ENCODE data around the gene THRB.

The THRB gene

DNA sequence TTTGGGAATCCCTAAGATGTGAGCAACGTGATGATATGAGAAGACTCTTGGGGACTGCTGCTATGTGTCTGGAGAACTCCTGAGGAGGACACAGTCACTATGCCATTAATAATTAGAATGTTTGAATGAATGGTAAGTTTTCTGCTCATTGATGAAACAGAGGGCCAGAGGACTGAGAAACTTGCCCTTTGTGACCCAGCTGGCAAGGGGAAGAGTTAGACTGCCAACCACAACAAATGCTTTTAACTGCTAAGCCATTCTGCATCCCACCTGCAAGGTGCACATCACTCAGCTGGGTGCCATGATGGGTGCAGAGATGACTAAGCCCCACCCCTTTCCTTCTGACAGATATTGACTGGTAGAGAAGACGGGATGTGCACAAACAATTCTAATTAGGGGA is 249.6 kb downstream of the THRB start:
- no peak overlapping the region for H3K4me3 ChIP-seq (replicated peaks; ENCODE audit: low read depth, low read length)
- no peak for DNase-seq (ENCODE audit: extremely low read depth, low read depth)
- TF ChIP-seq, protein P1, sequence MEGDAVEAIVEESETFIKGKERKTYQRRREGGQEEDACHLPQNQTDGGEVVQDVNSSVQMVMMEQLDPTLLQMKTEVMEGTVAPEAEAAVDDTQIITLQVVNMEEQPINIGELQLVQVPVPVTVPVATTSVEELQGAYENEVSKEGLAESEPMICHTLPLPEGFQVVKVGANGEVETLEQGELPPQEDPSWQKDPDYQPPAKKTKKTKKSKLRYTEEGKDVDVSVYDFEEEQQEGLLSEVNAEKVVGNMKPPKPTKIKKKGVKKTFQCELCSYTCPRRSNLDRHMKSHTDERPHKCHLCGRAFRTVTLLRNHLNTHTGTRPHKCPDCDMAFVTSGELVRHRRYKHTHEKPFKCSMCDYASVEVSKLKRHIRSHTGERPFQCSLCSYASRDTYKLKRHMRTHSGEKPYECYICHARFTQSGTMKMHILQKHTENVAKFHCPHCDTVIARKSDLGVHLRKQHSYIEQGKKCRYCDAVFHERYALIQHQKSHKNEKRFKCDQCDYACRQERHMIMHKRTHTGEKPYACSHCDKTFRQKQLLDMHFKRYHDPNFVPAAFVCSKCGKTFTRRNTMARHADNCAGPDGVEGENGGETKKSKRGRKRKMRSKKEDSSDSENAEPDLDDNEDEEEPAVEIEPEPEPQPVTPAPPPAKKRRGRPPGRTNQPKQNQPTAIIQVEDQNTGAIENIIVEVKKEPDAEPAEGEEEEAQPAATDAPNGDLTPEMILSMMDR (IDR thresholded peaks at IDR 0.05; ENCODE audit: low read depth, low read length, missing control alignments) = no peak

DNA sequence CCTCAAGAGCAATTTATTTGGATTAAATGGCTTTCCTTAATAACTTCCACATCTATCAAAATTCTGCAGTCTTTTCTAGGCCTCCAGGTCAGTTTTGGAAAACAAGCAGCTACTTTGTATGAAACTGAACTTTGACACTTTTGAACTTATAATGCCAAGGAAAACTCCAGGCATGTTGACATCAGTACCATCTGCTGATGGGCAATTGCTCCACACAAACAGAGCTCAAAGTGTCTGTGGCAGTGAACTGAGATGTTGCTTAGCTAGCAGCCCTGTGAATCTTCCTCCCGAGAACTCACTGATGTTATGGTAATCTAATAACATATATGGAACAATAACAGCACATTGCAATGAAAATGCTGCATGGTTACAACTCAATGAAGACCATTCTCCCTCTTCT is 250.2 kb downstream of the THRB start:
- TF ChIP-seq, protein P1 (IDR thresholded peaks at IDR 0.05; ENCODE audit: low read depth, low read length, missing control alignments) = no peak
- H3K4me3 ChIP-seq (replicated peaks; ENCODE audit: low read depth, low read length) = no peak overlapping the region
- DNase-seq (ENCODE audit: extremely low read depth, low read depth) = no peak

DNA sequence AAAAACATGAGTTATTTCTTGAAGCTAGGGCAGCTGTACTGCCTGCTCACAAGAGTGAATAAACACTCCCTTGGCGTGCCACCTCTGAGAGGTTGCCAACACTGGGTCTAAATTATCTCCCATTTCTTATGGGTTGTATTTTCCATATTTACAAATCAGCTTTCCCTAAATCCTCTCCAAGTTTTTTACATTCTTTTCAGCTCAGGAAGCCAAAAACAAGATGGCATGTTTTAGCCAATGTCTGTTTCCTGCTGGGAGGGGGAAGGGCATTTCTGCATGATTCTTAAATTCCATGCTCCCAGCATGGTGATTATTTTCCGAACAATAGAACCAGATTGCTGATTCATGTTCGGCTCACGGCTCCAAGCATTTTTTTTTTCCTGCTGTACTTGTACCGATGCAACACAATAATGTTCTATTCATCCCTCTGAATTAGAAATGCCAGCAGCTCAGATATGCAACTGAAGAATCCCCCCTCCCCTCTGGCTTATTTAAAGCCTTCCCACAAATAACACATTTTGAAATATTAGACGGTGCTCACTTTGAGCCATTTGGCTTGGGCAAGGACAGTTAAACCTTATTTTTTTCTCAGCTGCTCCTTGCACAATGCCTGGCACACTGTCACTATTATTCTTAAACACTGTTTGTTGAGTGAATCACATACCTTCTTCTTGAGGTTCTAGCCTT is 252.5 kb downstream of the THRB start:
- H3K4me3 ChIP-seq (replicated peaks; ENCODE audit: low read depth, low read length) = no peak overlapping the region
- DNase-seq (ENCODE audit: extremely low read depth, low read depth) = no peak
- TF ChIP-seq, protein P1 (IDR thresholded peaks at IDR 0.05; ENCODE audit: low read depth, low read length, missing control alignments) = no peak

DNA sequence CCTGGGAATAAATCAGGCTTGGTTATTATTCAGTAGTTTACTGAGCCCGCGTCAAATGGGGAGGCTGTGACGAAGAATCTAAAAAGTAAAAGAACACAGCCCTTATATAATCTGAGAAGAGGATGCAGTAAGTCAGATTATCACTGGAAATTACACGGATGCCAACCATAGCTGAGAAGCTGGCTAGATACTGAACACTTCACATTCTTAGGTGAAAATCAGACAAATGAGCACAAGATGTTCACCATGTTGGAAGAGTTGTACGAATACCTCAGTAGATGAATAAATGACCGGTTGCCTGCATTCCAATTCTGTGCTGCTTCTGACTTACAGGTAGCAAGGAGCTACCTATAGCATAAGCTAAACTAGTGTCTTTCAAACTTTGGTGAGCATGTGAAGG is 254.3 kb downstream of the THRB start:
- TF ChIP-seq, protein P1 (IDR thresholded peaks at IDR 0.05; ENCODE audit: low read depth, low read length, missing control alignments) = no peak
- no peak overlapping the region for H3K4me3 ChIP-seq (replicated peaks; ENCODE audit: low read depth, low read length)

DNA sequence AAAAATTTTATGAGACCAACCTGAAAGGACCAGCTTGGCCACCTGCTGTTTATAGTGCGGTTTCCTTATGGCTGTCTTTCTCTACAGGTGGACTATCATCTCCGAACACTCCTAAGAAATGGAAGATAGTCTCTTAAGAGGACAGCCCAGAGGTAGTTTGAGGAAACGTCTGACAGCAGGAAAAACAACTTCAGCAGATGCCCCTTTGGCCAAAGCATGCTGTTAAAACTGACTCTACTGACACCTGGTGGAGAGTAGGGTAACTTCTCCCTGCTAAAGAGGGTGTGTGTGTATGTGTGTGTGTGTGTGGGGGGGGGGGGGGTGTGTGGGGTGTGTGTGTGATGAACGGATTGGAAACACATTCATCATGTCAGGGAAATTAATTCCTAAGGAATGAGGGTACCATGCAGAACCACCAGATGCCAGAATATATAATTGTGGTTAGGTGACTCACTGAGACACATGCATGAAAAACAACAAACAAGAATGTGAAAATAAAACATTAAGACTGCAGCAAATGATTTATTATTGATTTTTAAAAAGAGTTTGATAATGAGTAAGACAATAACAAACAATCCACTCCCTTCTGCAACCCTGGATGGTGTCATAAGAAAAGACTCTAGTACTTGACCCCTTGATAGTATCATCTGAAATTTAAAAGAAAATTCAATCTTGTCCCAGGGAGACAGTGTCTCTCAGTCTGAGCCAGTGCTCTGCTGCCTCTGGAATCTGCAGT is 256.5 kb downstream of the THRB start:
- TF ChIP-seq, protein P1 (IDR thresholded peaks at IDR 0.05; ENCODE audit: low read depth, low read length, missing control alignments) = peak; percentile 74
- DNase-seq (ENCODE audit: extremely low read depth, low read depth) = peak; percentile 92
- H3K4me3 ChIP-seq (replicated peaks; ENCODE audit: low read depth, low read length) = no peak overlapping the region

More for the DNA sequence above, 254.3 kb downstream of the THRB start:
- DNase-seq (ENCODE audit: extremely low read depth, low read depth) = no peak

DNA sequence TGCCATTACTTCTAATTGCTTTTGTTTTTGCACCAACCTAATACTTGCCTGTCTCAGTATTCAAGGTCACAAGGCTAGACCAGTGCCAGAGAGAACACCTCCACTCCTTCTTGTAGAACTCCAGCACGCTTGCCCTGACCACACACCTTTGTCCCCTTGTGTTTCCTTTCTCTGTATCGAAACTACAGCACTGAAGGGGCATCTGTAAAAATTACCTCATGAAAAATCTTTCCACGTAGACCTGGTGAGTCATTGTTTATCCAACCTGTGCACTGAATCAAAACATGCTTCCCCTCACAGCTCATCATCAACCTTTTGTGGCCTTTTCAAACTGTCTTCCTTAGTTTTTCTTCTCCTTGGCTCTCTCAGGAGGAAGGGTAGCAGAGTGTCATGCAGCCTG is 259.5 kb downstream of the THRB start:
- H3K4me3 ChIP-seq (replicated peaks; ENCODE audit: low read depth, low read length) = no peak overlapping the region
- TF ChIP-seq, protein P1 (IDR thresholded peaks at IDR 0.05; ENCODE audit: low read depth, low read length, missing control alignments) = no peak
- no peak for DNase-seq (ENCODE audit: extremely low read depth, low read depth)
